Glomerular visceral epithelial cell (primary cell): ENCODE measurements around the gene KIAA0040.
"Not testable (repeated sequence)": the region's sequence is repeated elsewhere in the genome, so short reads cannot be mapped to it uniquely, and the experiment has no call there.

ENCODE experiments used
- DNase-seq: peaks from one replicate; pipeline ENCODE4 v3.0.0-alpha.2; 2016; ENCODE audit errors: extremely low spot score

Gene KIAA0040

DNA sequence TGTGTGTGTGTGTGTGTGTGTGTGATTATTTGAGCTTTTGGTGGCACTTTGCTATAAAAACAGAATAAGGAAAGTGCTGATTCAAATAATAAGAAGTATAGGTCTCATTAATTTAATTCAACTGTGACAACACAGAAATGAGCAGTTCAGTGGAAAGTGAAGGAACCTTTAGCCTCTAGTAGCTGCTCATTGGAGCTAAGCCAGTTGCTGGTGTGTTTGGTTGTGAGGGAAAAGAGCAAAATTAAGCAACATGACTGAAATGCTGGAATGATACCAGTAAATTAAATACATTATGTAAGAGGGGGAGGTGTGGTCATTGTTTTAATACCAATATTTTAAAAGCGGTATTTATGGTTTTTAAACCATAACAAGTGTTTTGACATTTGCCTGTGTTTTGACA, 55.2 kb downstream of the KIAA0040 start:
- no peak for DNase-seq

DNA sequence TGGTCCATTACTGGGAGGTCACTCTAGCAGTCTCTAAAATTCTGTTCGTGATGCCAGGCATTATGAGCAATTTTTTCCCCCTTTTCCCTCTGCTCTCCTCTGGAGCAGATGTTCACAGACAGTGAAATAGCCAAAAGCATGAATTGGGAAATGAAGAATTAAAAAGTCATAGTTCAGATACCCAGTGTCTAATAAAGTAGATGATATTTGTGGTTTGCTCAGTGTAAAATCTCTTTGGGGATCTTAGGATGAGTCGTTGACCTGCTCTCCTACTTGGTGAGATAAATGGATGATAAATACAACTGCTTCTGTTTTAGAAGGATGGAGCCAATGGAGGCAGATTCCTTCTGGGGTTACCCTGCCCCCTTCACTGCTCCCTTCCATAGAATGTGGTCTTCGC, 56.3 kb downstream of the KIAA0040 start:
- DNase-seq, result no peak

DNA sequence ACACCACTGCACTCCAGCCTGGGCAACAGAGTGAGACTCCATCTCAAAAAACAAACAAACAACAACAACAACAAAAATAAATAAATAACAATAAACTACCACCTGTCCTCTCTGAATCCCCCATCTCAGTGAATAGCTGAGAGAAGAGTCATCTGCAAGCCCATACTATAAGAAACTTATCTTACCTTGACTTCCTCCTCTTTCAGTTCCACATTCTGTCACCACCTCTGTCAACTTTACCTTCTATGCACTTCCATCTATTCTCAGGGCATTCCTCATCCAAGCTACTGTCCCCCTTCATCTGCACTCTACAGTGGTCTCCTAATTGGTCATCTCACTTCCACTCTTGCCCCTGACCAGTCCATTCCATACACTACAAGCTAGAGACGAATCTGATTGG, 58.1 kb downstream of the KIAA0040 start:
- no peak for DNase-seq

DNA sequence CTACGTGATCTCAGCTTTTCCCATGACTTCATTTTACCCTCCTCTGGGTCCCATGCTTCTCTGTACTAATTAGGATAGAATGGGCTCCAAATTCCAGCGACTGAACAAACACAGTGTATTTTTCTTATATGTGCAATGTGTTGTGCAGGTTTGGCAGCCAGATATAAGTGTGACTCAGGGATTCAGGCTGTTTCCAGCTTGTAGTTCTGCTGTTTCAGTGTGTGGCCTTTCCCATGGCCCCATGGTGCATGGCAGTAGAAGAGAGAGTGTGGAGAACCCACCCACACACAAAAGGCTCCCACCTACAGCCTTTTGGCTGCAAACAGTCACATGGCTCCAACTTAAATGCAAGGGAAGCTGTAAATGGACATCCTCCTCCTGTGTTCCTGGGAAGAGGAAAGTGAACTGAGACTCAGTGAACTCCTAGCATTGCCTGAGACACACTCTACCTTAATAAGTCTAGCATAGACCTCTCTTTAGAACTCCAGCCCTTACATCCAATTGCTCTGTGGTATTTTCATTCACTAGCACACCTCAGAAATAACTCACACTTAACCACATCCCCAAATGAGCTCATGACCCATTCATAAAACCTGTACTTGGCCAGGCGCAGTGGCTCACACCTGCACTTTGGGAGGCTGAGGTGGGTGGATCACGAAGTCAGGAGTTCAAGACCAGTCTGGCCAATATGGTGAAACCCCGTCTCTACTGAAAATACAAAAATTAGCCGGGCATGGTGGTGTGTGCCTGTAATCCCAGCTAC, 58.7 kb downstream of the KIAA0040 start:
- no peak for DNase-seq

DNA sequence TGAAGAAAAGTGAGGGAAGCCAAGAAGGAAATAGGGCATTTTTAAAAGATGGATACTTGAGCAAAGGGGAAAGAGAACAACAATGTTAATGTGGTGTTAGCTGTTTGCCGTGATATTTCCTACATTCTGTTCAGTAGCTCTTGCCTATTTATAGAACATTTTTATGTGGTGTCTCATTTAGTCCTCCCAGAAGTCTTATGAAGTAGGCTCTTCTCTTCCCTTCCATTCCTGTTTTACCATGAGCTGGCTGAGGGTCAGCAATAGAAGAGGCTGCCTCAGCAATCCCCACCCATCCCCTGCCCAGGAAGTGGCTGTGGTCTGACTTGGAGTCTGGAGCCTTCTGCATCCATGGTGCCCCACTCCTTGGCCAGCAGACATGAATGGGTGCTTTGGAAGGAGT, 60.1 kb downstream of the KIAA0040 start:
- DNase-seq, result no peak

DNA sequence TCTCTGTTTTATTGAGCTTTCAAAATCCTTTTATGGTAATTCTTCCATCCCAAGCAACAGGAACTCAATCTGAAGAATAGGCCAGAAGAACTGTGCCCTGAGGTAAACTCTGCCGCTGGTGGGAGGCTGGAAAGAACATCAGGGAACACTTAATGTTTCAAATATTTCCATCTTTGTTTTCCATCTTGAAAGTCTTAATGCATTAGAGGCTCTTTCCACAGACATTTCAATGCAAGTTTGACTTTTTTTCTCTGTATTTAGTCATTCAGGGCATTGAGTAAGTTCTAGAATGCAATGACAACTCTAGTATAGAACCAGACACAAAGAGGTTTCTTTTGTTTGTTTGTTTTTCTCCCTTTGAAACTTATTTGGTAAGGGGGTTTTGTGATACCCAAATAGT, 61.5 kb downstream of the KIAA0040 start:
- no peak for DNase-seq

DNA sequence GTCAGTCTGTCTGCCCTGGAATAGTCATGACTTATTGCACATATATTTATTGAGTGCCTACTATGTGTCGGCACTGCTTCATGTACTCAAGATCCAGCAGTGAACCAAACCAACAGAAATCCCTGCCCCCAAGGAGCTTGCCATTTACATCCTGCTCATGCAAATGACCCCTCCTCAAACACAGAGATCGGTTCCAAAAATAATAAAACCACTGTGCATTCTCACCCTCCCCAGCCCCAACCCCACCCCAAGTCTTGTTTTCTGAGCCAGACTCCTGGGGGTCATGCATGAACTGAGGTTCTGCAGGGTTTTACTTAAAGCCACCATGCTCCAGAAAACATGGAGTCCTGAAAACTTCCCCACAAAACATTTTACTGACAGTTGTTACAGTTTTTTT, 61.9 kb downstream of the KIAA0040 start:
- DNase-seq, result no peak

DNA sequence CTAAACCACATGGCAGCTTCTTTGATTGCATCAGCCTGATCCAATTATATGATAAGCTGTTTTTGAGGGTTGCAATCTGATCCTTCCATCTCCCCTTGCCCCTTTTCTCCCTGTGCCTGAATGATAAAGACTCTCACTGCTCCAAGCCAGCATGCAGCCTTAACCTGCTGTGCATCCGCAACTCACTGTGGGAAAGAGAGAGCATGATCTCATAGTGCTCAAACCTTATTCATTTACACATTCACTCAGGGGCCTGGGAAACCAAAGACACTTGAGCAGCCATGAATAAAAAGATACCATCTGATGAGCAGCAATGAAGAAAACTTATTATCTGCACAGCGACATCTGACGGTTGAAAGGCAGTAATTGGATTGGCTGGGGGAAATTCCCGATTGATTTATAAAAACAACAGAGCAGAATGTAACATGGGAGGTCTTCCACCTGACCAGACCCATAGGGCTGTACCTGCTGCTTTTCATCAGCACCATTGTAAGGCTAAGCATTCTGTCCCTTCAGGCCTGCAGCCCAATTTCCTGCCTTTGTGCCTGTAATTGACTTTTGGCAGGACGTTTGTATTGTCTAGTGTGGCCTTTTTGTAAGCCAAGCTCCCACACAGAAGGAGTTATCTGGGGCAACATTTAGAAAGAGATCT, 62.5 kb downstream of the KIAA0040 start:
- no peak for DNase-seq

DNA sequence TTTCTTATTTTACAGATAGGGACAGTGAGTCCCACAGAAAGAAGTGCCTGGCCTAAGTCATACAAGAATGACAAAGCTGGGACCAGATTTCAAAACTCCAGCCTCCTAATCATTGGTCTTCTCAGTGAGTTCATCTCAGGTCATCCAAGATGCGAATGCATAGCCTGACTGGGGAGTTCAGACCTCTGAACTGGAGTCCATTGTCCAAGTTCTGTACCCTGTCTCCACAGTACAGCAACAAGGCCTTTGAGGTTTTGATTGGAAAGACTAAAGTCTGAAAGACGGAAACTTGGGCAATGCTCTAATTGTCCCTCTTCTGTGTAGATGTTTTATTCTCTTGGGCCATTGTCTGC, 63.0 kb downstream of the KIAA0040 start:
- no peak for DNase-seq

DNA sequence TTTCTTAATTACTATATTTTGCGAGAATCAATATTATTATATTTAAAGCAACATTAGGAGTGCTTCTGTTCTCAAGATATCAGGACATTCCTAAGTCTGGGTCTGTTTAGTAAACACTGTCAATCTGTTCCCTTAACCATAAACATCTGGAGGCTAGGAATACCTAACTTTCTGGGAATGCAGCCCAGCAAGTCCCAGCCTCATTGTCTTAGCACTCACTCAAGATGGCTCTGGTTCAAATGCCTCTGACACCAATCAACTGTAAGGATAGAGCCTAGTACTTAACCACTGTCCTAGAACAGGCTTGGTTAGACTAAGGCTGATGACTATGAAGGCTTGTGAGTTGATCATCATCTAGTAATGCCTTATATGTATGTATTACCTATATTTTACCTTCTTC, 63.4 kb downstream of the KIAA0040 start:
- no peak for DNase-seq

DNA sequence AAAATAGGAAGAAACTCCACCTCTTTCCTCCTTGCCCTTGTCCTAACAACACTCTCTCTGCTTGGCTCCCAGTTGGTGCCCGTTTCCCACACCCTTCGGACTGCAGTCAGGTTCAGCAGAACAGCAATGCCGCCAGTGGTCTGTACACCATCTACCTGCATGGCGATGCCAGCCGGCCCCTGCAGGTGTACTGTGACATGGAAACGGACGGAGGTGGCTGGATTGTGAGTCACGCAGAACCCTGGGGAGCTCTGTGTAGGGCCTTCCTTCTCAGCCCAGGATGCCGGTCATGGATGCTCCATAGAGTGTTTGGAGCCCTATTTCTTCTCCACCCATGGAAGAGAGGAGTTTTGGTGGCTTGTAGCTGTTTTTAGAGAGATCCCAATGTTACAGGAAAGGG, 64.1 kb downstream of the KIAA0040 start:
- DNase-seq, result no peak

DNA sequence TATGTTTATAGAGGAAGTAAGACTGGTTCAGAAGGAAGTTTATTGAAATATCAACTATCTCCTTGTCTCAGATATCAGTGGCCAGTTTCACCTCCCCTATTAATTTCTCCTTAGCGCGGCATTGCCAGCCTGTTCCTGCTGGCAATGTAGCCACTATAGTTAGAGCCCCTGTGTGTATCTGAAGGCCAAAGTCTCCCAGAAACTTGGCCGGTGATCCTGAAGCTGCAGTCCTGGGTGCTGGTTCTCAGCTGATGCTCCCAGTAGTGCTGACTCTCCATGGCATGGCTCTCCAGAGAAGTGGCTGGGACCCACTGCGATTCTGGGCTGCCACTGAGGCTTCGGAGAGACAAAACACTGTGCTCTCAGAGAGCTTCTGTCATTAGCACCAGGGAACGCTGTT, 65.0 kb downstream of the KIAA0040 start:
- DNase-seq, result no peak

DNA sequence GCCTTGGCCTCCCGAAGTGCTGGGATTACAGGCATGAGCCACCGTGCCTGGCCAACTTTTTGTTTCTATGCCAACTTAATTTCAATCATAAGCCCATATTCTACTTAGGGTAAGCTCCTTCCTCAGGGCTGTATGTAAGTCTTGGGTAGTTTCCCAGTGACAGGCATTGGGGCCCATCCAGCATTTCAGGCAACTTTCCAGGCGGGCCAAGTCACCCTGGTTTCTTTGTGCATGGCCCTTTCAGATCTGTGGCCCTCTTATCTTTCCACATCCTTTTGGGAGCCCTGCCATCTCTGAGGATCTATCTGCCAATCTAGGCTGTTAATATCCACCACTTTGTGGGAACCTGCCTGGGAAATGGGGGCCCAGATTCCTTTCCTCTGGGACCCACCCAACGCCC, 66.2 kb downstream of the KIAA0040 start:
- no peak for DNase-seq

DNA sequence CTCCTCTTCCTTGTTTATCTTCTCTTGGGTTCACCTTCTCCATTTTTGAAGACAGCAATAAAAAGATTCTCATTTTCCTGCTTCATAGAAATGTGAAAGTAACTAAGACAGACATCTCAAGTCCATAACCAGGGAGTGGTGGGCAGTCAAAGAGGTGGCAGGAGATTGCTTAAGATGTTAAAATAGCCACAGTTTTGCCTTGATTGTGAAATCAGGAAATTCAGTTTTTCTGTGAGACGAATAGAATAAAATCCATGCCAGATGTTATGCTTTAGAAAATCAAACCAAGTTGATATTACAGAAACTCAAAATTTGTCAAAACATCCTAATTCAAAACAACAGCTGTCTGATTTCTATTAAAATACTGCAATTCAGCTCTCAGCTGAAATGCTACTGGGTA, 67.7 kb downstream of the KIAA0040 start:
- no peak for DNase-seq

DNA sequence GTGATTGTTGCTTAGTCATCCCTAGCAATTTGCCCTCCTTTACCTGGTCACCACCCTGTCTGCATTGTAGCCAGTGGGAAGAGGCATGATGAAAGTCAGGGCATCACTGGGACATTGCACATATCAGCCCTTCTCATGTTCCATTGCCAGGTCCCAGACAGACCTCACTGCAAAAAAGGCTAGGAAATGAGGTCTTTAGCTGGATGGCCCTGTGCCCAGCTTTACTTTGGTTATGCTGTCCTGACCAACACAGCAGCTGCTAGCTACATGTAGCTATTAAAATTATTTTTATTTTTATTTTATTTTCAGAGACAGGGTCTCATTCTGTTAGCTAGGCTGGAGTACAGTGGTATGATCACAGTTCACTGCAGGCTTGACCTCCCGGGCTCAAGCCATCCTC, 72.1 kb downstream of the KIAA0040 start:
- no peak for DNase-seq

DNA sequence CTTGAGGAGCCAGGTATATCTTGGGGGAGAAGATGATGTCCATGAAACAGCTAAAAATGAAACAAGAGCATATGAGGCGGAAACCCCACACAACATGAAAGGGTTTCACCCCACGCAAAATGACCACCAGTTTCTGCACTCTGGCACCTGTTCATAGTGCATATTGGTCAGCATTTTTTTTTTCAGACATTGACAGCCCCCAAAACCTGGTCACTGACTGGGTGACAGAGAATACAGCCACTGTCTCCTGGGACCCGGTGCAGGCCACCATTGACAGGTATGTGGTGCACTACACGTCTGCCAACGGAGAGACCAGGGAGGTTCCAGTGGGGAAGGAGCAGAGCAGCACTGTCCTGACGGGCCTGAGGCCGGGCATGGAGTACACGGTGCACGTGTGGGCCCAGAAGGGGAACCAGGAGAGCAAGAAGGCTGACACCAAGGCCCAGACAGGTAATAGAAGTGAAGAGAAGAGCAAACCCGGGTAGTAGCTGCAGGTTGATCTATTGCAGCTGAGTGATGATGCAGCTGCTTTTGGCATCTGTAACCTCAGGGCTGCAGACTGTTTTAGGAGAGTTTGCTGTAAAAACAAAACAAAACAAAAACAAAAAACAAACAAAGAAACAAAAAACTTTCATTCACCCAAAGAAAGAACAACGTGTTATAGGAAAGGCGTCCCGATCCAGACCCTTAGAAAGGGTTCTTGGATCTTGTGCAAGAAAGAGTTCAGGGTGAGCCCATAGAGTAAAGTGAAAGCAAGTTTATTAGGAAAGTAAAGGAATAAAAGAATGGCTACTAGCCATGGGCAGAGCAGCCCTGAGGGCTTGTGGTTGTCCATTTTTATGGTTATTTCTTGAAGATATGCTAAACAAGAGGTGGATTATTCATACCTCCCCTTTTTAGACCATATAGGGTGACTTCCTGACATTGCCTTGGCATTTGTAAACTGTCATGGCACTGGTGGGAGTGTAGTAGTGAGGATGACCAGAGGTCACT, 73.9 kb downstream of the KIAA0040 start:
- no peak for DNase-seq

DNA sequence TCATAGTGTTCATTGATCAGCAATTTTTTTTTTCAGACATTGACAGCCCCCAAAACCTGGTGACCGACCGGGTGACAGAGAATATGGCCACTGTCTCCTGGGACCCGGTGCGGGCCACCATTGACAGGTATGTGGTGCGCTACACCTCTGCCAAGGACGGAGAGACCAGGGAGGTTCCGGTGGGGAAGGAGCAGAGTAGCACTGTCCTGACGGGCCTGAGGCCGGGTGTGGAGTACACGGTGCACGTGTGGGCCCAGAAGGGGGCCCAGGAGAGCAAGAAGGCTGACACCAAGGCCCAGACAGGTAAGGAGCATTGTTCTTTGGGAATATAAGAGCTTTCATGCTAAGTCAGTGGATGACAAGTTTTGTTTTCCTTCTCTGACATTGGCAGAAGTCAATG, 75.7 kb downstream of the KIAA0040 start:
- no peak for DNase-seq

DNA sequence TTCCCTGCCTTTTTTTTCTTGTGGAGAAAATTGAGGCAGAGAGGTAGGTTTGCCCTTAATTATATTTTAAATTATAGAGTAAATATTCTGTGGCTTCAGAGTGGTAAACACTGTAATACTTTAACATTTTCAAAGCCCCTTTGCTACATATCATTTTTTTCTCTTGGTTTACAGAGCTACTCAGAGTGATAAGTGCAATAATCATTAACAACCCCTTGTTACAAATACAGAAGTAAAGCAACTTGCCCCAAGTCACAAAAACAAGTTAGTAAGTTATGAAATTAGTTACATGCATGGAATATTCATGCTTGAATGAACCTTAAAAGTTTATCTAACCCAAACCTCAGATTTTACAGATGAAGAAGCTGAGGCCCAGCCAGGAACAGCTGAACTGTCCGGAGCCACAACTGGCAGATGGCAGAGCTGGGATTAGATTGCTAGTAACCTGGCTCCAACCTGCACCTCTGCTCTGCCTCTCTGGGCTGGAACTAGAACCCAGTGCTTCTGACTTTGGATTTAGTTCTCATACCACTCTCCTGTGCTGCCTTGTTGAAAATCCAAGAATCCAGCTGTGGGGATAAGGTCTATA, 76.3 kb downstream of the KIAA0040 start:
- no peak for DNase-seq

DNA sequence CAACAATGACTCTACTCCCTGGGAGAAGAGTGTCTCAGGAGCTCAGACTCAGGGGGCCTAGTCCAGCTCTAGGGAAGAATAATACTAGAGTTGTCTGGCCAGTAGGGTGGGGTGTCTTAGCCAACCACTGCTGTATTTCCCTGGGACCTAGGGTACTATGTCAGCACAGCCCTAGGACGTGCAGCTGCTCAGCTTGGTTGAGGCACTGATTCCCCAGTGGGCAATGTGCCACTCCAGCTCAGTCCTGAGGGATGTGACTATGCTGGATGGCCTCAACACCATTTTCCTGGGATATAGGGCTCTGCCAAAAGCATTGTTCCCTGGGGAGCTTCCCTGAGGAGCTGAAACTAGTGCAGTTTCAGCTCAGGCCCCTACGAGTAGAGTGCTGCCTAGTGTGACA, 77.6 kb downstream of the KIAA0040 start:
- DNase-seq, result no peak

DNA sequence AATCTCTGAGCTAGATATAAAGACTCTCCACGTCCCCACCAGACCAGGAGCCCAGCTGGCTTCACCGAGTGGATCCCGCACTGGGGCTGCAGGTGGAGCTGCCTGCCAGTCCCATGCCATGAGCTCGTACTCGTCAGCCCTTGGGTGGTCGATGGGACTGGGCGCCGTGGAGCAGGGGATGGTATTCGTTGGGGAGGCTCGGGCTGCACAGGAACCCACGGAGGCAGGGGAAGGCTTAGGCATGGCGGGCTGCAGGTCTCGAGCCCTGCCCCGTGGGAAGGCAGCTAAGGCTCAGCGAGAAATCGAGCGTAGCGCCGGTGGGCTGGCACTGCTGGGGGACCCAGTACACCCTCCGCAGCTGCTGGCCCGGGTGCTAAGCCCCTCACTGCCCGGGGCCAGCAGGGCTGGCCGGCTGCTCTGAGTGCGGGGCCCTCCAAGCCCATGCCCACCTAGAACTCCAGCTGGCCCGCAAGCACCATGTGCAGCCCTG, 84.2 kb downstream of the KIAA0040 start:
- not testable (repeated sequence) for DNase-seq
